ENCODE results near the gene GPR25.

The GPR25 gene

GRCh38 chr1:200916681-200917080 is 43.9 kb downstream of the GPR25 start:
- Histone ChIP-seq H4K20me1 (no peaks in the 10 kb centered on the region), H3K4me1 (peaks cover 14 to 55% (median 44%) of the 10 kb centered on the region in 10 experiments), H3K9ac (peak overlapping the region in 4 of 11 experiments; percentile 15 to 73 (median 69); a peak in 3 of 22 replicates), H3K4me3 (no peak overlapping the region), H3K27ac (peak overlapping the region in 7 of 11 experiments; percentile 28 to 94 (median 82); a peak in 13 of 22 replicates), H3K27me3 (no peaks in the 10 kb centered on the region), H3K36me3 (no peaks in the 10 kb centered on the region), H3K9me3 (replicated peaks in 1 of 11) (no peaks in the 10 kb centered on the region), H3K4me2 (peak overlapping the region in 7 of 11 experiments; percentile 24 to 78 (median 76); a peak in 8 of 22 replicates)
- TF ChIP-seq Cebpa-rat (IDR thresholded peaks at IDR 0.05): no peak

- Histone ChIP-seq H4K20me1 (no peaks in the 10 kb centered on the region), H3K27ac (peak overlapping the region in 7 of 11 experiments; percentile 28 to 94 (median 82); a peak in 9 of 22 replicates), H3K9me3 (replicated peaks in 1 of 11) (no peaks in the 10 kb centered on the region), H3K9ac (peak overlapping the region in 4 of 11 experiments; percentile 15 to 72 (median 55); a peak in 4 of 22 replicates), H3K4me3 (no peak overlapping the region), H3K4me2 (peak overlapping the region in 8 of 11 experiments; percentile 23 to 78 (median 75); a peak in 6 of 22 replicates), H3K36me3 (no peaks in the 10 kb centered on the region), H3K4me1 (peaks cover 14 to 61% (median 48%) of the 10 kb centered on the region in 10 experiments), H3K27me3 (no peaks in the 10 kb centered on the region)
- TF ChIP-seq Cebpa-rat (IDR thresholded peaks at IDR 0.05): no peak
These were observed 44.6 kb downstream of the GPR25 start for GRCh38 chr1:200917291-200917817.

GRCh38 chr1:200918006-200918405 is 45.2 kb downstream of the GPR25 start:
- no peaks in the 10 kb centered on the region for H4K20me1 ChIP-seq
- peak overlapping the region in 2 of 11 experiments; percentile 28 to 30; a peak in 2 of 22 replicates for H3K27ac ChIP-seq
- no peaks in the 10 kb centered on the region for H3K27me3 ChIP-seq
- H3K4me2 ChIP-seq: no peak overlapping the region
- no peaks in the 10 kb centered on the region for H3K9me3 ChIP-seq (replicated peaks in 1 of 11)
- no peak for TF ChIP-seq Cebpa-rat (IDR thresholded peaks at IDR 0.05)
- H3K4me3 ChIP-seq: no peak overlapping the region
- no peak overlapping the region for H3K9ac ChIP-seq
- peaks cover 14 to 60% (median 46%) of the 10 kb centered on the region in 10 experiments for H3K4me1 ChIP-seq
- H3K36me3 ChIP-seq: no peaks in the 10 kb centered on the region

- H4K20me1 ChIP-seq: no peaks in the 10 kb centered on the region
- H3K9me3 ChIP-seq (replicated peaks in 1 of 11): no peaks in the 10 kb centered on the region
- no peak overlapping the region for H3K4me3 ChIP-seq
- H3K9ac ChIP-seq: no peak overlapping the region
- H3K27ac ChIP-seq: no peak overlapping the region; a peak in 1 of 22 replicates
- TF ChIP-seq Cebpa-rat (IDR thresholded peaks at IDR 0.05): no peak
- peaks cover 14 to 50% (median 36%) of the 10 kb centered on the region in 10 experiments for H3K4me1 ChIP-seq
- H3K4me2 ChIP-seq: peak overlapping the region in 1 of 11 experiments; percentile 62; a peak in 2 of 22 replicates
- H3K36me3 ChIP-seq: no peaks in the 10 kb centered on the region
- no peaks in the 10 kb centered on the region for H3K27me3 ChIP-seq
These were observed 46.6 kb downstream of the GPR25 start for GRCh38 chr1:200919386-200919785.

- H3K4me2 ChIP-seq: peak overlapping the region in 4 of 11 experiments; percentile 46 to 62 (median 51); a peak in 2 of 22 replicates
- TF ChIP-seq Cebpa-rat (IDR thresholded peaks at IDR 0.05): no peak
- H3K9ac ChIP-seq: no peak overlapping the region
- no peaks in the 10 kb centered on the region for H3K9me3 ChIP-seq (replicated peaks in 1 of 11)
- H3K27ac ChIP-seq: no peak overlapping the region
- no peaks in the 10 kb centered on the region for H4K20me1 ChIP-seq
- no peaks in the 10 kb centered on the region for H3K27me3 ChIP-seq
- H3K36me3 ChIP-seq: no peaks in the 10 kb centered on the region
- H3K4me3 ChIP-seq: no peak overlapping the region
- peaks cover 13 to 53% (median 36%) of the 10 kb centered on the region in 10 experiments; a peak in 19 of 20 replicates for H3K4me1 ChIP-seq
These were observed 48.9 kb downstream of the GPR25 start for GRCh38 chr1:200921571-200922110.

- Histone ChIP-seq H3K4me3 (no peak overlapping the region), H3K27ac (0 out of 22 replicates have a peak overlapping the region, but pooled peaks of 1 of the 11 experiments have one; percentile 13), H3K9me3 (replicated peaks in 1 of 11) (no peaks in the 10 kb centered on the region), H3K36me3 (no peaks in the 10 kb centered on the region), H3K4me2 (peak overlapping the region in 10 of 11 experiments; percentile 33 to 62 (median 46); a peak in 14 of 22 replicates), H3K9ac (no peak overlapping the region), H4K20me1 (no peaks in the 10 kb centered on the region), H3K4me1 (peaks cover 13 to 49% (median 32%) of the 10 kb centered on the region in 10 experiments; a peak in 19 of 20 replicates), H3K27me3 (no peaks in the 10 kb centered on the region)
- no peak for TF ChIP-seq Cebpa-rat (IDR thresholded peaks at IDR 0.05)
These were observed 49.6 kb downstream of the GPR25 start for GRCh38 chr1:200922406-200922805.

- no peaks in the 10 kb centered on the region for H4K20me1 ChIP-seq
These were observed 50.8 kb downstream of the GPR25 start for GRCh38 chr1:200923601-200924000.

More at GRCh38 chr1:200923601-200924000, 50.8 kb downstream of the GPR25 start:
- no peak for TF ChIP-seq Cebpa-rat (IDR thresholded peaks at IDR 0.05)
- Histone ChIP-seq H3K27ac (no peak overlapping the region), H3K4me1 (peaks cover 13 to 49% (median 31%) of the 10 kb centered on the region in 10 experiments; a peak in 19 of 20 replicates), H3K9me3 (replicated peaks in 1 of 11) (no peaks in the 10 kb centered on the region), H3K4me2 (no peak overlapping the region), H3K36me3 (no peaks in the 10 kb centered on the region), H3K4me3 (no peak overlapping the region), H3K27me3 (no peaks in the 10 kb centered on the region), H3K9ac (no peak overlapping the region)
